Measurements from ENCODE around the gene PDK2. TPM values are rescaled to one million over a fixed set of nuclear protein-coding genes. Genes with fewer than 3 reads are reported as not detected.

PDK2 gene
- total and polyA plus RNA-seq, 2 experiments from 2014 or later, result 12.0 to 15.9 TPM

DNA sequence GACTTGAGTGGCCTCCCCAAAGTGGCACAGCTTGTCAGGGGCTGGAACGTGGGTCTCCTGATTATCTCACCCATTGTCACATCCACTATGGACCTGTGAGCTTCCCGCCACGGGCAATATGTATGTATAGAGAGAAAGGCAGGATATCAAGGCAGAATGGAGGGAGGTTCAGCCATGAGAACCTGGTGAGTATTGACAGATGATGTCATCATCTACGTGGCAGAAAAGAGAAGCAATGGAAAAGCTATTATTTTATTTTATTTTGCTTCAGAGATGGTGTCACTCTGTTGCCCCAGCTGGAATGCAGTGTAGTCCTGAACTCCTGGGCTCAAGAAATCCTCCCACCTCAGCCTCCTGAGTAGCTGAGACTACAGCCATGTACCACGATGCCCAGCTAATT, 13.4 kb upstream of the PDK2 start:
- Mint-ChIP-seq H3K4me1 (peaks cover 5% of the 10 kb centered on the region; the same call in 2 of the 3 replicates), H3K36me3 (ENCODE audit: low read depth) (peaks cover 22% of the 10 kb centered on the region), H3K4me3 (no peak overlapping the region), H3K27me3 (ENCODE audit: insufficient read depth, low read depth, poor library complexity) (no peaks in the 10 kb centered on the region), H3K27ac (no peak overlapping the region), H3K9me3 (no peaks in the 10 kb centered on the region)
- no peaks in the 10 kb centered on the region for H3K9me2 ChIP-seq (ENCODE audit: insufficient read depth)
- ATAC-seq (no peak), DNase-seq (ENCODE audit: low spot score) (no peak)
- TF ChIP-seq REST (IDR thresholded peaks at IDR 0.05; ENCODE audit: unreplicated experiment), result no peak
- TF ChIP-seq EZH2phosphoT487 (IDR thresholded peaks at IDR 0.05; ENCODE audit: unreplicated experiment), result no peak
- TF ChIP-seq, protein P1, sequence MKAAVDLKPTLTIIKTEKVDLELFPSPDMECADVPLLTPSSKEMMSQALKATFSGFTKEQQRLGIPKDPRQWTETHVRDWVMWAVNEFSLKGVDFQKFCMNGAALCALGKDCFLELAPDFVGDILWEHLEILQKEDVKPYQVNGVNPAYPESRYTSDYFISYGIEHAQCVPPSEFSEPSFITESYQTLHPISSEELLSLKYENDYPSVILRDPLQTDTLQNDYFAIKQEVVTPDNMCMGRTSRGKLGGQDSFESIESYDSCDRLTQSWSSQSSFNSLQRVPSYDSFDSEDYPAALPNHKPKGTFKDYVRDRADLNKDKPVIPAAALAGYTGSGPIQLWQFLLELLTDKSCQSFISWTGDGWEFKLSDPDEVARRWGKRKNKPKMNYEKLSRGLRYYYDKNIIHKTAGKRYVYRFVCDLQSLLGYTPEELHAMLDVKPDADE (IDR thresholded peaks at IDR 0.05), result no peak
- no peak for TF ChIP-seq CTCF (conservative IDR thresholded peaks at IDR 0.05; ENCODE audit: low read depth in 2 of 2)
- TF ChIP-seq NANOG (IDR thresholded peaks at IDR 0.05; ENCODE audit: borderline replicate concordance), result no peak
- TF ChIP-seq, protein P2, sequence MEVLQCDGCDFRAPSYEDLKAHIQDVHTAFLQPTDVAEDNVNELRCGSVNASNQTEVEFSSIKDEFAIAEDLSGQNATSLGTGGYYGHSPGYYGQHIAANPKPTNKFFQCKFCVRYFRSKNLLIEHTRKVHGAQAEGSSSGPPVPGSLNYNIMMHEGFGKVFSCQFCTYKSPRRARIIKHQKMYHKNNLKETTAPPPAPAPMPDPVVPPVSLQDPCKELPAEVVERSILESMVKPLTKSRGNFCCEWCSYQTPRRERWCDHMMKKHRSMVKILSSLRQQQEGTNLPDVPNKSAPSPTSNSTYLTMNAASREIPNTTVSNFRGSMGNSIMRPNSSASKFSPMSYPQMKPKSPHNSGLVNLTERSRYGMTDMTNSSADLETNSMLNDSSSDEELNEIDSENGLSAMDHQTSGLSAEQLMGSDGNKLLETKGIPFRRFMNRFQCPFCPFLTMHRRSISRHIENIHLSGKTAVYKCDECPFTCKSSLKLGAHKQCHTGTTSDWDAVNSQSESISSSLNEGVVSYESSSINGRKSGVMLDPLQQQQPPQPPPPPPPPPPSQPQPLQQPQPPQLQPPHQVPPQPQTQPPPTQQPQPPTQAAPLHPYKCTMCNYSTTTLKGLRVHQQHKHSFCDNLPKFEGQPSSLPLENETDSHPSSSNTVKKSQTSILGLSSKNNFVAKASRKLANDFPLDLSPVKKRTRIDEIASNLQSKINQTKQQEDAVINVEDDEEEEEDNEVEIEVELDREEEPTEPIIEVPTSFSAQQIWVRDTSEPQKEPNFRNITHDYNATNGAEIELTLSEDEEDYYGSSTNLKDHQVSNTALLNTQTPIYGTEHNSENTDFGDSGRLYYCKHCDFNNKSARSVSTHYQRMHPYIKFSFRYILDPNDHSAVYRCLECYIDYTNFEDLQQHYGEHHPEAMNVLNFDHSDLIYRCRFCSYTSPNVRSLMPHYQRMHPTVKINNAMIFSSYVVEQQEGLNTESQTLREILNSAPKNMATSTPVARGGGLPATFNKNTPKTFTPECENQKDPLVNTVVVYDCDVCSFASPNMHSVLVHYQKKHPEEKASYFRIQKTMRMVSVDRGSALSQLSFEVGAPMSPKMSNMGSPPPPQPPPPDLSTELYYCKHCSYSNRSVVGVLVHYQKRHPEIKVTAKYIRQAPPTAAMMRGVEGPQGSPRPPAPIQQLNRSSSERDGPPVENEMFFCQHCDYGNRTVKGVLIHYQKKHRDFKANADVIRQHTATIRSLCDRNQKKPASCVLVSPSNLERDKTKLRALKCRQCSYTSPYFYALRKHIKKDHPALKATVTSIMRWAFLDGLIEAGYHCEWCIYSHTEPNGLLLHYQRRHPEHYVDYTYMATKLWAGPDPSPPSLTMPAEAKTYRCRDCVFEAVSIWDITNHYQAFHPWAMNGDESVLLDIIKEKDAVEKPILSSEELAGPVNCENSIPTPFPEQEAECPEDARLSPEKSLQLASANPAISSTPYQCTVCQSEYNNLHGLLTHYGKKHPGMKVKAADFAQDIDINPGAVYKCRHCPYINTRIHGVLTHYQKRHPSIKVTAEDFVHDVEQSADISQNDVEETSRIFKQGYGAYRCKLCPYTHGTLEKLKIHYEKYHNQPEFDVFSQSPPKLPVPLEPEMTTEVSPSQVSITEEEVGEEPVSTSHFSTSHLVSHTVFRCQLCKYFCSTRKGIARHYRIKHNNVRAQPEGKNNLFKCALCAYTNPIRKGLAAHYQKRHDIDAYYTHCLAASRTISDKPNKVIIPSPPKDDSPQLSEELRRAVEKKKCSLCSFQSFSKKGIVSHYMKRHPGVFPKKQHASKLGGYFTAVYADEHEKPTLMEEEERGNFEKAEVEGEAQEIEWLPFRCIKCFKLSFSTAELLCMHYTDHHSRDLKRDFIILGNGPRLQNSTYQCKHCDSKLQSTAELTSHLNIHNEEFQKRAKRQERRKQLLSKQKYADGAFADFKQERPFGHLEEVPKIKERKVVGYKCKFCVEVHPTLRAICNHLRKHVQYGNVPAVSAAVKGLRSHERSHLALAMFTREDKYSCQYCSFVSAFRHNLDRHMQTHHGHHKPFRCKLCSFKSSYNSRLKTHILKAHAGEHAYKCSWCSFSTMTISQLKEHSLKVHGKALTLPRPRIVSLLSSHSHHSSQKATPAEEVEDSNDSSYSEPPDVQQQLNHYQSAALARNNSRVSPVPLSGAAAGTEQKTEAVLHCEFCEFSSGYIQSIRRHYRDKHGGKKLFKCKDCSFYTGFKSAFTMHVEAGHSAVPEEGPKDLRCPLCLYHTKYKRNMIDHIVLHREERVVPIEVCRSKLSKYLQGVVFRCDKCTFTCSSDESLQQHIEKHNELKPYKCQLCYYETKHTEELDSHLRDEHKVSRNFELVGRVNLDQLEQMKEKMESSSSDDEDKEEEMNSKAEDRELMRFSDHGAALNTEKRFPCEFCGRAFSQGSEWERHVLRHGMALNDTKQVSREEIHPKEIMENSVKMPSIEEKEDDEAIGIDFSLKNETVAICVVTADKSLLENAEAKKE (CRISPR knock-in tag; IDR thresholded peaks at IDR 0.05), result no peak
- no peak for TF ChIP-seq JUNB (IDR thresholded peaks at IDR 0.05; ENCODE audit: unreplicated experiment)
- TF ChIP-seq CREB1 (CRISPR knock-in tag; IDR thresholded peaks at IDR 0.05; ENCODE audit: low read depth), result no peak
- TF ChIP-seq ZNF331 (CRISPR knock-in tag; IDR thresholded peaks at IDR 0.05; ENCODE audit: low read depth), result no peak
- no peak for TF ChIP-seq ZNF114 (CRISPR knock-in tag; IDR thresholded peaks at IDR 0.05)
- no peak for TF ChIP-seq STAT1 (IDR thresholded peaks at IDR 0.05; ENCODE audit: unreplicated experiment)
- no peak for TF ChIP-seq POLR2AphosphoS5 (IDR thresholded peaks at IDR 0.05; ENCODE audit: low read depth)
- TF ChIP-seq EZH2 (IDR thresholded peaks at IDR 0.05; ENCODE audit: low read depth, unreplicated experiment), result no peak
- H3F3A ChIP-seq (replicated peaks; ENCODE audit: low read depth), result no peaks in the 10 kb centered on the region; the same call in 1 of the 2 replicates
- no peaks in the 10 kb centered on the region; the same call in 1 of the 2 replicates for H4K20me1 ChIP-seq (replicated peaks; ENCODE audit: insufficient read depth)
- H3K4me1 ChIP-seq (ENCODE audit: insufficient read depth), result no peaks in the 10 kb centered on the region; the same call in 1 of the 2 replicates
- no peaks in the 10 kb centered on the region for H3K79me2 ChIP-seq (replicated peaks; ENCODE audit: insufficient read depth)
- H3K4me2 ChIP-seq, result no peak overlapping the region
- H3K4me3 ChIP-seq, result no peak overlapping the region
- no peaks in the 10 kb centered on the region for H3K27me3 ChIP-seq (ENCODE audit: insufficient read depth)
- H3K27ac ChIP-seq (ENCODE audit: low read depth), result no peak overlapping the region
- no peaks in the 10 kb centered on the region for H3K36me3 ChIP-seq (ENCODE audit: insufficient read depth)
- H2AFZ ChIP-seq, result no peak overlapping the region
